Fibroblast of peridontal ligament (primary cell): Measurements from ENCODE around the gene BAG5.
"Not testable (repeated sequence)": the region's sequence is repeated elsewhere in the genome, so short reads cannot be mapped to it uniquely, and the experiment has no call there.

Source experiments
- DNase-seq: peaks from one replicate; pipeline ENCODE4 v3.0.0-alpha.2; 2010; ENCODE audit errors: extremely low read depth

Gene BAG5

DNA sequence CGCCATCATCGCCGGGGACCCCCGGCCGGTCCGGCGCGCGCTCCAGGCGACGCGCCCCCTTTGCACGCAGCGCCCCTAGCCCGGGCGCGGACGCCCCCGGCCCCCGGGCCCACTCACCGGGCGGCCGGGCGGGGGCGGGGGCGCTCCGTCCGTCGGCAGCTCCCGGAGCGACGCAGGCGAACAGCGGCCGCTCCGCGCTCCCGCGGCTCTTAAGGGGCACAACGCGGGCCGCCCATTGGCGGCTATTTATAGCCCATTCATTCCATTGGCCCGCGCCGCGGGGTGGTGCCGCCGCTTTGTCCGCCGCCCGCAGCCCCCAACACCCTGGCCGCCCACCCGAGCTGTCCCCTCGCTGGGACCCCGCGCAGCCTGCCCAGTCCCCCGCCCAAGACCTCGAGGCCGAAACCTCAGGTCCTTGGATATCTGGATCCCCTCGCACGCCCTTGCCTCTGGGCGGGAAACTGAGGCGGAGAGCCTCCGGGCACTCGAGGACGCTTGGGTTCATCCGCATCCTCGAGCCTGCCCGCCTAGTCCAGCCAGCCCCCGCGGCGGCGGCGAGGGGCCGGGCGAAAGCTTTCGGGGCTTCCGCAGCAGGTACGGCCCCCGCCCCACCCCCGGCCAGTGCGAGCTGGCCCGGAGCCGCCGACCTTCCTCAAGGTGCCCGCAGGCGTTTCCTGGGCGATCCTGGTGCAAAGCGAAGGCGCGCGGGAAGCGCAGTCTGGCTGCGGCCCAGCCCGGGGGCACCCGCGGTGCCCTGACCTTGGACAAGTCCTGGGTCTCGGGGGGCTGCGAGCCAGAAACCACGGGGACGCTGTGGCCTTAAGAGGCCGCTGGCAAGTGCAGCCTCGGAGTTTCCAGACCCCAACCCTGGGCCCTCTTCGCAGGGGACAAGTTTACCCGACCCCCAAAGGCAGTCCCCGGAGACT lies 39.5 kb downstream of the BAG5 start, which contains the start of gene CKB:
TSS of gene CKB (minus strand) at position 182 of the 926 bp plus-strand sequence. CDS start 337 bp downstream, outside the sequence.
- DNase-seq, result peak; percentile 32

DNA sequence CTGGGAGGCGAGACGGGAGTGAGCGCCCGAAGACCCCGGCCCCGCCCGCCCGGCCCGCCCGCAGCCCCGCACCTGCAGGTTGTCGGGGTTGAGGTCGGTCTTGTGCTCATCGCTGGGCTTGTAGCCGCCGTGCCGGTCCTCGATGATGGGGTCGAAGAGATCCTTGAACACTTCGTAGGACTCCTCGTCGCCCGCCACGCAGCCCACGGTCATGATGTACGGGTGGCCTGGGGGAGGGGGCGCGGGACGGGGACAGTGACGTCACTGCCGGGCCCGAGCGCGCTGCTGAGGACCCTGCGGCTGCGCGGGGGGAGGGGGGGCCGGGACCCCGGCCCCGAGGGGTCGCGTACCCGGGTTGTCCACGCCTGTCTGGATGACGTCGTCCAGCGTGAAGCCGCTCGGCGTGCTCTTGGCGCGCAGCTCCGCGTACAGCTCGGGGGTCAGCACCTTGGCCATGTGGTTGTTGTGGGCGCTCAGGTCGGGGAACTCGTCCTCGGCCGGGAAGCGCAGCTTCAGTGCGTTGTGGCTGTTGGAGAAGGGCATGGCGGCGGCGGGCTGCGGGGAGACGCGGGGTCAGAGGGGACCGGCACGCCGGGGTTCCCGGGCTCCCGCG lies 40.4 kb downstream of the BAG5 start:
- no peak for DNase-seq

DNA sequence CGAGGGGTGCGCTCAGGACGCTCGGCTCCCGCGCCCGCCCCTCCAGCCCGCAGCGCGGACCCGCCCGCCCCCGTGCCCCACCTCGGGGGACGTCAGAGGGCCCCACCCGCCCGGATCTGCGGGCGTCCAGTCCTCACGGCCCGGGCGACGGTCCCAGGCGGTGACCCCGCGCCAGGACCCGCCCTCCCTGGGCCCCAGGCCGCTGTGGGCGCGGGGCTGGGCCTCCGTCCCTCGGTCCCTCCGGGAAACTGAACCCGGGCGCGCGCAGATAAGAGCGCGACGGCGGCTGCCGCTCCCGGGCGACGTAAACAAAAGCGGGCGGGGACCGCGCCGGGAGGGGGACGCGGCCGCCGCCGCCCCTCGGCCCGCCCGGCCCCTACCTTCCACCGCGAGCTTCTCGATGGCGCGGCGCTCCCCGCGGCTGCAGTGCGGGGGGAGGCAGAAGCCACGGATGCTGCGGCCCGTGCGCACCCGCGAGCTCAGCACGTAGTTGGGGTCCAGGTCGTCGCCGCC lies 41.0 kb downstream of the BAG5 start:
- no peak for DNase-seq

DNA sequence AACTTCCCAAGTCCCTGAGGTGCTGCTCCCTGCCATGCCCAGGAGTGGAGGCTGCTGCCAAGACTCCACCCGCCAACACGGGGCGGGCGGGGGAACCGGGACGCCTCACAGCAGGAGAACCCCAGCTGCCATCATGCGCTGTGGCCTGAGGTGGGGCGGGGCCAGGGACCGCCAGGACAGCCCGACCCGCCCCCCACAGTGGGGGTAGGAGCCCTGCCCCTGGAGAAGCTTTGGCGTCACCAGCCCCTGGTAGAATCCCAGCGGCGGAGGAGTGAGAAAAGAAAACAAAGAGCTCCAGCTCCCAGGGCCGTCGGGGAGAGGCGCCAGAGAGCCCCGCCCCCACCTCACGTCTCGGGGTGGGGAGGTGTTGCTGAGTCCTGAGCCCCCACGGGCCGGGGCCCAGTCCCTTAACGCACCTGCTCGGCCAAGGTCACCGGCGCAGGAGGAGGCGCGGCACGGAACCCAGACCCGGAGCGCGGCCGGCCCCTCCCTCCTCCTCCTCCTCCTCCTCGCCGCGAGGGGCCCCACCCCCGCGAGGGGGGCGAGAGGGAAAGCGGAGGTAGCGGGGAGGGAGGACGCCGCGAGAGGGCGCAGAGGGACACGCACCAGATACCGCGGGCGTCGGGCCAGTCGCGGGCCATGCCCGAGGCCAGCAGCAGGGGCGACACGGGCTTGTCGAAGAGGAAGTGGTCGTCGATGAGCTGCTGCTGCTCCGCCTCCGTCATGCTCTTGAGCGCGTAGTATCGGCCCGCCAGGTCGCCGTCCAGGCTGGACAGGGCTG lies 41.6 kb downstream of the BAG5 start:
- DNase-seq, result peak; percentile 43

DNA sequence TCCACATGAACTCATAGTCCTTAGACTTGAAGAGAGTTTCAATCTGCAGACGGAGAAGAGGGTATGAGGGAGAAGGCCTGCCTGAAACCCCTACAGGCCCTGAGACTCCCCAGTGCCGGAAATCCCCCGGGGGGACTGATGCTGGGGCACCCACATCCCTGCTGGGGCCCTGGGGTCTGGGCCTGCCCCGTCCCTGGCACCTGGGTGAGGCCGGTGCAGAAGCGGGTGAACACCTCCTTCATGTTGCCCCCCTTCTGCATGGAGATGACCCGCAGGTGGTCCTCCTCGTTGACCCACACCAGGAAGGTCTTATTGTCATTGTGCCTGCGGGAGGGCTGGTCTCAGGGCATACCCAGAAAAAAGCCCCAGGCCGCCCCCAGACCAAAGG lies 42.2 kb downstream of the BAG5 start:
- DNase-seq, result no peak

DNA sequence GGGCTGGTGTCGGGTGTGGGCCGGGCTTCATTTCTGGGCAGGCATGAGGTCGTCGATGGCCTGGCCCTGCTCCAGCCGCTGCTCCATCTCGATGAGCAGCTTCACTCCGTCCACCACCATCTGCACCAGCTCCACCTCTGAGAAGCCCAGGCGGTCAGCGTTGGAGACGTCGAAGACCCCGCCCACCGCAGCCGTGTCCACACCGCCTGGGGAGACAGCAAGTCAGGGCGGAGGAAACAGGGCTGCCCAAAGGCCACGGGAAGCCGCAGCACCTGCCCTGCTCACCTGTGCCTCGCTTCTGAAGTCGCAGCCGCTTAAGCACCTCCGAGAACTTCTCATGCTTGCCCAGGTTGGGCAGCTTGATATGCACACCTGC lies 42.6 kb downstream of the BAG5 start:
- no peak for DNase-seq

DNA sequence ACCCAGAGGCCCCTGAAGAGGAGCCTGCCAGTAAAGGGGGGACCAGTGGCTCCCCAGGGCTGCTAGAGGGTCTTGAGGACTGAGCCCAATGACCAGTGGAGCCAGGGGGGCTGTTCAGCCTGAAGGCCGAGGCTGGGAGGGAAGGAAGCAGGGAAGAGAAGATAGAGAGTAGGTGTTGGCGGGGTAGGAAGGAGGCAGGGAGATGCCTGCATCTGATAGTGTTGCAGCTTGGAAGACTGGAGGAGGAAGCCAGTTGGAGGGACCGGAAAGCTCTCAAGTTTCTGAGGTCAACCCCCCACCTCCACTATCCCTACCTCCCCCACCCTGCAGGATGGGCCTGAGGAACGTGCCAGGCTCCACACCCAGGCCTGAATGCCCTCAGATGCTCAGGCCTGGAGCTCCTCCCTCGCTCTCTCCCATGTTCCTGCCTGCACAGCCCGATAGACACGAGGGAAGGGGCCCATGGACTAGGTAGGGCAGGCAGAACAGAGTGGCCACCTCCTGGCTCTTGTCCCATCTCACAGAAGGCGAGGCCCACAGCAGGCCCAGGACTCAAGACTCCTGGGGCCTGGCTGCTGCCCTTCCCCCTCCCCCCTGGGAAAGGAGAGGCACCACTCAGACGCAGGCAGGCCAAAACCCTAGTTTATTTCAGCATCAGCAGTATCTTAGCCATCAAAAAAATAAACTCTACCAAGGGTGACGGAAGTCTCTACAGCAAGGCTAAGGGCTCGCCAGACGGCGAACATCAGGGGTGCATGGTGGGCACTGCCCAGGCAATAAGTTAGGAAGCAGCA lies 43.2 kb downstream of the BAG5 start:
- no peak for DNase-seq

DNA sequence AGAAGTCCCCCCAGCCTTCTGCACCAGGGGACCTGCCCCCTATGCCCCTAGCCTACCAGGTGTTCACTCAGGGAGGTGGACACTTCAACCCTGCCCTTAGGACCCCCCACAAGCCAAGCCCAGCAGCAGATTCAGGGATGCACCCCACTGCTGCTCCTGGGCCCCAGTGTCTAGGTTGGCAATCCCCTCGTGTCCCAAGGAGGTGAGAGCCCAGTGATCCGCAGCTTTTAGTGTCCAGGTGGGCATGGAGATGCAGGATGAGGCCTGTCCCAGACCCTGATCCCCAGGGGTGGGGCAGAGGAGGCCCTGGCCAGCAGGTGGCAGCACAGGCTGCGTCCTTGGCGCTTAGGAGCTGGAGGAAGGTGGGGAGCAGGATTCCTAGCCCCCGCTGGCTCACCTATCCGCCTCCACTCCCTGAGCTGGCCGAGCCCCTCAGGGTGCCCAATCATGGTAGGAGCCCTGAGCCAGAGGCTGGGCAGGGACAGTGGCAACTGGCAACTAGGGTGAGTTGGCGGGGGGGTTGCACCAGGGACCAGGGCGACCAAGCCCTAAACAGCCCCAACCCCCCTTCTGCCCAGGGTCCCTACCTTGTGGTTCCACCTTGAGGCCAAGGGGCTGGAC lies 43.9 kb downstream of the BAG5 start:
- no peak for DNase-seq

DNA sequence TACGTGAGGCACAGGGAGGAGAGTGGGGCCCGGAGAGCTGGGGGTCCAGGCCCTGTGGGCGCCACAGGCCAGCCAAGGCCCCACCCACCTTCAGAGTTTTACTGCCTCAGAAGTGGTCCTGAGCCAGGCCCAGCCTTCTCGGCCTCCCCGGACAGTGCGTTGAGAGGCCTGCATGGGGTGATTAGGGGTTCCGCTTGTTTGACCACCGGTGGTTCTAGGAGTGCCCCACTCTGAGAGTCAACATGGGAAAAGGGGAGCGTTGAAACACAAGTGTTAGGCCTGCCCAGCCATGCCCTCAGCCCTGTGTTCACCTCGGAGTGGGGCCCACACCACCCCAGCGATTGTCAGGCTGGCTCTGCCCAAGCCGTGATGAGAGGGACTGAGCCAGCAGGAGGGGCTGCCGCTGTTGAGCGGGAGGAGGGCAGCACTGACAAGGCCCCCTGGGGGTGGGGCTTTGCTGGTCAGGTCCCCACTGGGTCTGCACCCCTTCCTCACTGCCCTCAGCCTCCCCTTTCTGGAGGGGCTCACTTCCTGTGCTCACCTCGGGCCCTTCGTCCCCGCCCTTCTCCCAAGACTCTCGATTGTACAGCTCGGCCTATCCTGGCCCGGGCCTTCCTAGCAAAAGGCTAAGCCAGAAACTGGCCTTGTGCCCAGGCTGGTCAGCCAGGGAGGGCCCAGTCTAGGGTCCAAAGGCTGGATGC lies 44.6 kb downstream of the BAG5 start:
- DNase-seq, result no peak

DNA sequence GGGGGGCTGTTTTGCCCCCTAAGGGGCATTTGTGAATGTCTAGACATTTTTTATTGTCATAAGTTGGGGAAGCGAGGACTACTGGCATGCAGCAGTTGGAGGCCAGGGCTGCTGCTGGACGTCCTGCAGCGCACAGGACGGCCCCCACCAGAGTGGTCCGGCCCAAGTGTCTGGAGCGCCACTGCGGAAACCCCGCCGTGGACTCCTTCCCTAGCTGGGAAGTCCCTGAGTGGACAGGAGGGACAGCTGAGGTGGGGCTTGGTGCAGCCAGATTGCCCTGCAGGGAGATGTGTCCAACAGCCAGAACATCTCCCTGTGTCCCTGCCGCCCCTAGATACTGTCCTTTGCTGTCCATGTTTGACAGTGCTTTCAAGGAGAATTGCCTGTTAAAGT lies 45.3 kb downstream of the BAG5 start:
- no peak for DNase-seq

DNA sequence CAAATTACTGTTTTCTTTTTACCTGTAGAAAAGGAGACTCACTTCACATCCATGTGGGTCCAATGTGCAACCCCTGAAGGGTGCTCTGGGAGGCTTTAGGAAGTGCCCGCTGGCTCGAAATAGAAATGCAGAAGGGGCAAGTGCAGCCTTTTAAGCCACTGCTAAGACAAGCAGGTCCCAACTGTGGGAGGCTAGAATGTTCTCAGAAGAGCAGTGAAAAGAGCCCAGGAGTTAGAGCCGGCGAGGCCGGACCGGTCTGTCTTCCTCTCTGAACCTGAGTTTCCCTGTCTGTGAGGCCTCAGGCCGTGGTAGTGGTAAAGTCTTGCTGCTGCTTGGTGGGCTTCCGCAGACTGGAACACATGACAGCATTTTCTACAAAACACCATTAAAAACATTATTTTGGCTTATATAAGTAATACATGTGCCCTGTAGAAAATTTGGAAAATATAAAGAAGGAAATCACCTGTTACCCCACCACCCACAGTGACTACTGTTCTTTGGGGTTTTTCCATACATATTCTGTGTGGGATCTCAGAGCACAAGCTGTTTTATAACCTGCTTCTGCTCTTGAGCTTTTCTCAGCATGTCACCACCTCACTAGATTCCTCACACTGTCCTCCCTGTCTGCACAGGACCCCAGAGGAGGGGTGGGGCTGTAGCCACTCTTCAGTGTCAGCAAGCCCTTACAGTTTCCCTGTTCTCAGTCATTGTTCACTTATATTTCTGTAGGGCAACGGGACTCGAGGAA lies 45.9 kb downstream of the BAG5 start:
- DNase-seq, result no peak

DNA sequence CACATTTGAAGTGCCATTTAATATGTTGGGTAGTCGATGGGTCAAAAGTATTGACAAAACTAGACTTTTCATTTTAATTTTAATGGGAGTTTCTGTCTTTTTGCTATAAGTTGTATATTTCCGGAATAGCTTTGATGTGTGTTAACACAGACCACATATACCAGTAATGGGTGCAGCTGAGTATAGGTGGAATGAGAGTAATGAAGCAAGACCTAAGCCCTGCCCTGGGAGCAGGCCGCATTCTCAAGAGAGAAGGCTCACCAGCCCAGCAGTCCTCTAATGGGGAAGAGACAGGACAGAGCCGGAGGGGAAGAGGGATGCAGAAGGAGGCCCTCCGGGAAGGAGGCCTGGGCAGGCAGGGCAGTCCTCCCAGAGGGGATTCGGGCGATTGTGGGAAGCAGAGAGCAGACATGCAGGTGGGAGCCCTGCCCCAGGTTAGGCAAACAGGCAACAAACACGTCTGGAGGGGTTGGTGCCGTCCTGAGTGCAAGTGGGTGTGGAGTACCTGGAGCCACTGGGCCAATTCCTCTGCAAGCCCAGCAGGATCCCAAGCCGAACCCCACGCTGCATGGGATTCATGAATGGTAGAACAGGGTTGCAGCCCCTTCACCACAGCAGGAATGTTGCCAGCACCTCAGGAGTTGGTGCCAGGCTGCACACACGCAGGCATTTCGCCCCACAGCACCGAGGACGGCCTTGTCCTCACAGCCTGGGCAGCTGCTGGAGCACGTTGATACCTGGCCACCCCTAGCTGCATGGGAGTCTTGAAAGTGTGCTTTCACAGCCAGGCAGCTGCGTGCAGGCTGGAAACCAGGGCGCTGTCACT lies 47.6 kb downstream of the BAG5 start:
- DNase-seq, result no peak

DNA sequence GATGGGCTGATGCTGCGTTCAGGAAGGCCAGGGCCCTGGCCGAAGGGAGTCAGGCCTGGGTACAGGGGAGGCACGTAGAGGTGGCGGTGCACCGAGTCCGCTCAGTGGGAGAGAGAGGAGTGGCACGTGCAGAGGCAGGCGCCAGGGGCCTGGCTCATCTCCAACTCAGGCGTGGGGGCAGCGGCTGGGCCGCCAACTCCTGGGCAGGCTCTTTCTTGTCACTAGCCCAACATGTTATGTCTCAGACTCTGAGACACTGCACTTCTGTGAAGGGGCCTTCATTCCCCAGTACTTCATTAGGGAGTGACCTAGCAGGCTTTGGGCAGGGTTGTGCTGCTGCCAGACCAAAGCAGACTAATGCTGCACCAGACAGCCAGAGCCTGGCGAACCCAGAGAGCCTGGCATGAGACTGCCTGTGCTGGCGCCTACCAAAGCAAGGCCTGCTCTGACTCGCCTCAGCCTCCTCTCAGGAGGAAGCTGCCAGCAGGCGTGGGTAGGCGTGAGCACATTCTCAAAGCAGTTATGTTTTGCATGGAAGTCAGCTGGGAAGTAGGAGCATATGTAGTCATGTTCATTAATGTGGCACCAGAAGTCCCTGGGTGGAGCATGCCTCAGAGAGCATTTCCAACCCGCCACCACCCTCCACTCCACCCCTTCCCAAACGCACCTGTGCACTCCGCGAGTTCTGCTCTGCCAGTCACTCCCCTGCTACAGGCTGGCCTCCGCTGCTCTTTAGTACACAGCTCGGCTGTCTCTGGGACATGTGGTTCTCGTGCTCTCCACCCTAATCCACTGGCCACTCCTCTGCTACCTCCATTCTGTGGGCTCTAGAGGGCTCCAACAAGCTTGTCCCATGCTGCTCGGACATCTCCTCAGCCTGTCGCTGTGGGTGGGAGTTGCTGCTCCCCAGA lies 49.5 kb downstream of the BAG5 start:
- peak; percentile 69 for DNase-seq

DNA sequence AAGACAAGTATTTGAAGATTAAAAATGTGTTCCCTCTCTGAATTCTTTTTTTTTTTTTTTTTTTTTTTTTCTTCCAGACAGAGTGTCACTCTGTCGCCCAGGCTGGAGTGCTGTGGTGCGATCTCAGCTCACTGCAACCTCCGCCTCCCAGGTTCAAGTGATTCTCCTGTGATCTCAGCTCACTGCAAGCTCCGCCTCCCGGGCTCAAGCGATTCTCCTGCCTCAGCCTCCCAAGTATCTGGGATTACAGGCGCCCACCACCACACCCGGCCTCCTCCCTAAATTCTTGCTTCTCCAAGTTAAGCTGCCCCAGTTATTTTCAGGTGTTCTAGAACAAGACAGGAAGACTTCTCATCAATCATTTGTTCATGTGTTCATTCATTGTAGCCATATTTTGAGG lies 50.3 kb downstream of the BAG5 start:
- DNase-seq, result not testable (repeated sequence)

DNA sequence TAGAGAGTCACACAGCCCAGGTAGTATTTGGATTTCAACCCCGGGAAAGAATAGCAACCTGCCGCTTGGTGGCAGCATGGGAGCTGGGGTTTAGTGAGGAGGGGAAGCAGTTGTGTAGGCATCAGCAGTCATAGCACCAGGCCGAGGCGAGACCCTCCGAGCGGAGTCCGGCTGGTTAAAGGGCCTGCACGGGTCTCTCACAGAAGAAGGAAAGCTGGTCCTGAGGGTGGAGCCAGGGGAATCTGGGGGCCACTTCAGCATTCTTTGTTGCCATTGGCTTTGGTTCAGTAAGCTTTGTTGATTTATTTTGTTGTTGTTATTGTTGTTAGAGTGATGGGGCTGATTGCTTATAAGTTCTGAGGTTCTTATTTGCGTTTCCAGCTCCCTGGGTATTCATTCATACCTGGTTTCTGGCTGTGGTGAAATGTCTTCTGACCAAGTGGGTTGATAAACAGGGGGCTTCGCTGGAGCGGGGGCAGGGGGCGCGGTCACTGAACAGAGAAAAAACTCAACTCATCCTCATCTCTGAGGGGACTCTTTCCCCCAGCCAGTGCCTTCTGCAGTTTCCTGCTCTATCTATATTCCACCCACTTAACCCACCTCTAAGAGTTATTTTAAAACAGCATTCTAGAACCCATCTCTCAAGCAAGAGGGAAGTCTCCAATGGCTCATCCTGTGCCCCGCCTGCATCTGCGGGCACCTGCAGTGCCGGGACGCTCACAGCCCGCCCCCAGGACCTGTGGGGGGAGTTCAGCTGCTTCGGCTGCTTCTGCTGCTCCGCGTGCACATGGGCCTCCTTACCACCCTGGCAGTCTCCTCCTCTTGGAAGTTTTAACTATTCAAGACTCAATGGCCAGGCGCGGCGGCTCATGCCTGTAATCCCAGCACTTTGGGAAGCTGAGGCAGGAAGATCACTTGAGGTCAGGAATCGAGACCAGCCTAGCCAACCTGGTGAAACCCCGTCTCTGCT lies 51.4 kb downstream of the BAG5 start:
- DNase-seq, result no peak
